Testis (tissue), 2 donors: Measurements from ENCODE around the gene FARP2.

ENCODE experiments used
- POLR2A ChIP-seq: fragments of 450-650 bp; IDR thresholded peaks from one replicate; pipeline ENCODE4 v1.6.1; 2017; ENCODE audit warnings: antibody characterized with exemption, mild to moderate bottlenecking, moderate library complexity
- TF ChIP-seq, protein P1 (sequence below), 3 experiments: fragments of 450-650 bp in 2 of 3; fragments of 200-600 bp in 1 of 3; sonication (generic) in 1 of 3; IDR thresholded peaks; one replicate each; pipeline ENCODE4 v1.5.1; 2016 to 2019; ENCODE audit warnings: antibody characterized with exemption in 3 of 3, mild to moderate bottlenecking in 2 of 3, moderate library complexity in 1 of 3

DNA sequence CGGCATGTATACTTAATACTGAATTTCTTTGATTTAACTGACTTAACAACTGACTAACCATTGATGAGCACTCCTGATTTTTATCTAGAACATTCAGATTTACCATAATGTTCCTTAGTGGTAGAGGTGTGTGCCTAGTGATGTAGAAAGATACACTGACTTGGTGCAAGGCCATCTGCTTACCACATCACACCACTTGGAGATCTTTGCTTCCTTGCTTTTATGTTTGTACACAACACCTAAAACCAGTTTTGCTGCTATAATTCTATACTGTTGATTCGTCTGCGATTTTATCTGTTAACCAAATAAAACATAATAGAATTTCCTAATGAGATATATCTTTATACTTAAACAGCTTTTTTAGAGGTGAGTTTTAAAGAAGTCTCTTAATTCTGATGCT lies 3.9 kb upstream of the FARP2 start:
- TF ChIP-seq POLR2A = no peak
- TF ChIP-seq, protein P1, sequence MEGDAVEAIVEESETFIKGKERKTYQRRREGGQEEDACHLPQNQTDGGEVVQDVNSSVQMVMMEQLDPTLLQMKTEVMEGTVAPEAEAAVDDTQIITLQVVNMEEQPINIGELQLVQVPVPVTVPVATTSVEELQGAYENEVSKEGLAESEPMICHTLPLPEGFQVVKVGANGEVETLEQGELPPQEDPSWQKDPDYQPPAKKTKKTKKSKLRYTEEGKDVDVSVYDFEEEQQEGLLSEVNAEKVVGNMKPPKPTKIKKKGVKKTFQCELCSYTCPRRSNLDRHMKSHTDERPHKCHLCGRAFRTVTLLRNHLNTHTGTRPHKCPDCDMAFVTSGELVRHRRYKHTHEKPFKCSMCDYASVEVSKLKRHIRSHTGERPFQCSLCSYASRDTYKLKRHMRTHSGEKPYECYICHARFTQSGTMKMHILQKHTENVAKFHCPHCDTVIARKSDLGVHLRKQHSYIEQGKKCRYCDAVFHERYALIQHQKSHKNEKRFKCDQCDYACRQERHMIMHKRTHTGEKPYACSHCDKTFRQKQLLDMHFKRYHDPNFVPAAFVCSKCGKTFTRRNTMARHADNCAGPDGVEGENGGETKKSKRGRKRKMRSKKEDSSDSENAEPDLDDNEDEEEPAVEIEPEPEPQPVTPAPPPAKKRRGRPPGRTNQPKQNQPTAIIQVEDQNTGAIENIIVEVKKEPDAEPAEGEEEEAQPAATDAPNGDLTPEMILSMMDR (IDR thresholded peaks at IDR 0.05) = no peak
